Measurements from ENCODE around the gene ENOPH1.
"Not testable (repeated sequence)": the region's sequence is repeated elsewhere in the genome, so short reads cannot be mapped to it uniquely, and the experiment has no call there.

ENOPH1 gene

DNA sequence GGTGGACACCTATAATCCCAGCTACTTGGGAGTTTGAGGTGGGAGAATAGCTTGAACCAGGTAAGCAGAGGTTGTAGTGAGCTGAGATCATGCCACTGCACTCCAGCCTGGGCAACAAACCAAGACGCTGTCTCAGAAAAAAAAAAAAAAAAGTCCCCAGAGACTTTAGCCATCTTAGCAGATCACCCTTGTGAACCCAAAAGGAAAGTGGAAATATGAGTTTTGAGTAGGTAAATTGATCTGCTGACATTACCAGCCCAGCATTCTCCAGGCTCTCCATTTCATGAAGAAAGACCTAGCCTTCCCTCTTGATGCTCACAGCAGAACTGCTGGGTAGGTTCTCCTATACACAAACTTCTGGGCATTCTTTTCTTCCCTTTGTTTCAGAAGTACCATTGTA is 32.1 kb upstream of the ENOPH1 start:
- Histone ChIP-seq H3K27me3 (ENCODE audit: control insufficient read depth, insufficient read depth, low read length) (no peaks in the 10 kb centered on the region), H3K36me3 (ENCODE audit: control insufficient read depth, insufficient read depth, low read length) (no peaks in the 10 kb centered on the region), H3K4me1 (ENCODE audit: control insufficient read depth, insufficient read depth, low read length) (no peaks in the 10 kb centered on the region), H3K9me3 (ENCODE audit: control insufficient read depth, insufficient read depth, low read length) (no peaks in the 10 kb centered on the region), H3K4me3 (ENCODE audit: low read length) (no peak overlapping the region), H3K27ac (ENCODE audit: low read length) (no peak overlapping the region)
- WGBS (ENCODE audit: insufficient coverage, insufficient read length) = no CpG with 5 or more reads among the region's 1 CpG
- DNase-seq (ENCODE audit: low read depth, low spot score) = no peak

DNA sequence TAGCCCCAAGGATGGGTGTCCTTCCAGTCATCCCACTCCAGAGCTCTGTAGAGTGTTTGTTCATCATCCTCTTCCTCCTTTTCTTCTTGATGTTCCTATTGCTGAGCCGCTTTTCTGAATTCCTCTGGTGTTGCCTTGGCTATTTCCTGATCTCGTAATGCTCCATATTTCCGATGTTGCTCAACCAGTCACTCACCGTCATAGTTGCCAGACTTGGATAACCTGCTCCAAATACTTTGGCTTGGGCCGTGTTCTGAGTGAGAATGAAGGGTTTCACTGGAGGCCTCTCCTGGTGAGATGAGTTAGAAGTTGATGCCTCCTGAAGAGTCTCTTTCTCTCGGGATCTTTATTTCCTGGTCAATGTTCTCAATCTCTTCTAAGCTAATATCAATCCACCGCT is 28.8 kb upstream of the ENOPH1 start:
- H3K4me1 ChIP-seq (ENCODE audit: control insufficient read depth, insufficient read depth, low read length) = no peaks in the 10 kb centered on the region
- WGBS (ENCODE audit: insufficient coverage, insufficient read length) = no CpG with 5 or more reads among the region's 7 CpGs
- no peaks in the 10 kb centered on the region for H3K27me3 ChIP-seq (ENCODE audit: control insufficient read depth, insufficient read depth, low read length)
- H3K27ac ChIP-seq (ENCODE audit: low read length) = no peak overlapping the region
- no peak for DNase-seq (ENCODE audit: low read depth, low spot score)
- no peaks in the 10 kb centered on the region for H3K9me3 ChIP-seq (ENCODE audit: control insufficient read depth, insufficient read depth, low read length)
- no peak overlapping the region for H3K4me3 ChIP-seq (ENCODE audit: low read length)
- no peaks in the 10 kb centered on the region for H3K36me3 ChIP-seq (ENCODE audit: control insufficient read depth, insufficient read depth, low read length)

DNA sequence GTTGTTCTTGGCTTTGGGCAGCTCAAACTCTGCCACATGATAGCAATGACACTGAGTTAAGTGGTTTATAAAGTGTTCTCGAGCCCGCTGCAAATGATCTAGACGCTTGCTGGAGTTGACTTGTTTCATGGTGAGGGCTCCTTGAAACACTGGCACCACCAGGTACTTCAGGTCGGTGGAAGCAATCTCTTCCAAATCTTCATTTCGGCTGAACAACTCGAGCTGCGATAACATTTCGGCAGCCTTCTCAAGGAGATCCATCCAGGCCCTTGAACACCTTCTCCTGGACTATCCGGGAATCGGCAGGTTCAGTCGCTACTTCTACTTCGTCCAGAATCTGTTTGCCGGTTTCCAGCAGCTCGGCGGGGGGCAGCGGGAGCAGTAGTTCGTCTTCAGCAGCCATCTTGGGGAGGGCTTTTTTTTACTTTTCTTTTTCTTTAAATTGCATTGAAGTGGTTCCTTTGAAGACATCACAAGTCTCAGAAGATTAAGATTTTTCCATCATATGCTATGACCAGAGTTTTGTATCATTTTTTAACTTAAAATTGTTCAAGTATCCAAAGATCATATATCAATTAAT is 28.1 kb upstream of the ENOPH1 start:
- no peak overlapping the region for H3K4me3 ChIP-seq (ENCODE audit: low read length)
- no CpG with 5 or more reads among the region's 17 CpGs for WGBS (ENCODE audit: insufficient coverage, insufficient read length)

DNA sequence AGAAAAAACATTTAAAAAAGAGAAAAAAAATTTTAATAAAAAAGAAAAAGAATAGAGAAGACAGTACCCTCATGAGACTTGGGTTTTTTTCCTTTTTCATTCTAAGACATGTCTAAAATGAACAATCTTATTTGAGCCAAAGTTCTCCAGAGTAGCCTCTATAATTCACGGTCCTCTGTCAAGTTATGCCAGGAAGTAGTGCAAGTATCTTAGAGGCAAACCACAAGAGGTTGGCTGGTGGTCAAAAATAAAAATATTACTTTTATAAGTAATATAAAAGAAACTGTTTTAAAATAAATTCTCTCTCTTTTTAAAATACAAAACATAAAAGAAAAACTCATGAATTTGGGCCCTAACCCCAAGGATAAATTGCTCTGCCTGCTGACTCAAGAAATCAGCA is 26.7 kb upstream of the ENOPH1 start:
- Histone ChIP-seq H3K9me3 (ENCODE audit: control insufficient read depth, insufficient read depth, low read length) (no peaks in the 10 kb centered on the region), H3K27me3 (ENCODE audit: control insufficient read depth, insufficient read depth, low read length) (no peaks in the 10 kb centered on the region), H3K4me1 (ENCODE audit: control insufficient read depth, insufficient read depth, low read length) (no peaks in the 10 kb centered on the region), H3K27ac (ENCODE audit: low read length) (no peak overlapping the region), H3K36me3 (ENCODE audit: control insufficient read depth, insufficient read depth, low read length) (no peaks in the 10 kb centered on the region), H3K4me3 (ENCODE audit: low read length) (no peak overlapping the region)
- no CpG with 5 or more reads among the region's 1 CpG for WGBS (ENCODE audit: insufficient coverage, insufficient read length)
- DNase-seq (ENCODE audit: low read depth, low spot score) = no peak

More for the DNA sequence above, 28.1 kb upstream of the ENOPH1 start:
- Histone ChIP-seq H3K27me3 (ENCODE audit: control insufficient read depth, insufficient read depth, low read length) (no peaks in the 10 kb centered on the region), H3K27ac (ENCODE audit: low read length) (no peak overlapping the region), H3K36me3 (ENCODE audit: control insufficient read depth, insufficient read depth, low read length) (no peaks in the 10 kb centered on the region), H3K4me1 (ENCODE audit: control insufficient read depth, insufficient read depth, low read length) (no peaks in the 10 kb centered on the region), H3K9me3 (ENCODE audit: control insufficient read depth, insufficient read depth, low read length) (no peaks in the 10 kb centered on the region)
- no peak for DNase-seq (ENCODE audit: low read depth, low spot score)

DNA sequence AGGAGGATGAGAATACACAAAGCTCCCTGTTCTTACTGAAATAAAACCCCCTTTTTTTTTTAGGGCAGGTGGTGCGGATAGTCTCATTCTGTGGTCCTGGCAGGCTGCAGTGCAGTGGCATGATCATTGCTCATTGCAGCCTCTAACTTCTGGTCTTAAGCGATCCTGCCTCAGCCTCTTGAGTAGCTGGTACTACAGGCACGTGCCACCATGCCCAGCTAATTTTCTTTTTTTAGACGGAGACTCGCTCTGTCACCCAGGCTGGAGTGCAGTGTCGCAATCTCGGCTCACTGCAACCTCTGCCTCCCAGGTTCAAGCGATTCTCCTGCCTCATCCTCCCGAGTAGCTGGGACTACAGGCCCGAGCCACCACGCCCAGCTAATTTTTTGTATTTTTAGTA is 15.3 kb upstream of the ENOPH1 start:
- no CpG with 5 or more reads among the region's 11 CpGs for WGBS (ENCODE audit: insufficient coverage, insufficient read length)
- not testable (repeated sequence) for DNase-seq (ENCODE audit: low read depth, low spot score); H3K27me3 ChIP-seq (ENCODE audit: control insufficient read depth, insufficient read depth, low read length); H3K27ac ChIP-seq (ENCODE audit: low read length); H3K36me3 ChIP-seq (ENCODE audit: control insufficient read depth, insufficient read depth, low read length); H3K4me1 ChIP-seq (ENCODE audit: control insufficient read depth, insufficient read depth, low read length); H3K4me3 ChIP-seq (ENCODE audit: low read length); H3K9me3 ChIP-seq (ENCODE audit: control insufficient read depth, insufficient read depth, low read length)

DNA sequence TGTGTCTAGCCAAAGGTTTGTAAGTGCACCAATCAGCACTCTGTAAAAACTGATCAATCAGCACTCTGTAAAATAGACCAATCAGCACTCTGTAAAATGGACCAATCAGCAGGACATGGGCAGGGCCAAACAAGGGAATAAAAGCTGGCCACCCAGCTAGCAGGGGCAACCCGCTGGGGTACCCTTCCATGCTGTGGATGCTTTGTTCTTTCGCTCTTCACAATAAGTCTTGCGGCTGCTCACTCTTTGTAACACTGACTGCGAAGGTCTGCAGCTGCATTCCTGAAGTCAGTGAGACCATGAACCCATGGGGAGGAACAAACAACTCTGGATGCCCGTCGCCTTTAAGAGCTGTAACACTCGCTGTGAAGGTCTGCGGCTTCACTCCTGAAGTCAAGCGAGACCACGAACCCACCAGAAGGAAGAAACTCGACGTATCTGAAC is 14.4 kb upstream of the ENOPH1 start:
- H3K4me1 ChIP-seq (ENCODE audit: control insufficient read depth, insufficient read depth, low read length) = no peaks in the 10 kb centered on the region
- H3K27ac ChIP-seq (ENCODE audit: low read length) = no peak overlapping the region
- no peaks in the 10 kb centered on the region for H3K36me3 ChIP-seq (ENCODE audit: control insufficient read depth, insufficient read depth, low read length)
- no peaks in the 10 kb centered on the region for H3K27me3 ChIP-seq (ENCODE audit: control insufficient read depth, insufficient read depth, low read length)
- no peaks in the 10 kb centered on the region for H3K9me3 ChIP-seq (ENCODE audit: control insufficient read depth, insufficient read depth, low read length)
- WGBS (ENCODE audit: insufficient coverage, insufficient read length) = no CpG with 5 or more reads among the region's 12 CpGs
- H3K4me3 ChIP-seq (ENCODE audit: low read length) = no peak overlapping the region
- no peak for DNase-seq (ENCODE audit: low read depth, low spot score)

DNA sequence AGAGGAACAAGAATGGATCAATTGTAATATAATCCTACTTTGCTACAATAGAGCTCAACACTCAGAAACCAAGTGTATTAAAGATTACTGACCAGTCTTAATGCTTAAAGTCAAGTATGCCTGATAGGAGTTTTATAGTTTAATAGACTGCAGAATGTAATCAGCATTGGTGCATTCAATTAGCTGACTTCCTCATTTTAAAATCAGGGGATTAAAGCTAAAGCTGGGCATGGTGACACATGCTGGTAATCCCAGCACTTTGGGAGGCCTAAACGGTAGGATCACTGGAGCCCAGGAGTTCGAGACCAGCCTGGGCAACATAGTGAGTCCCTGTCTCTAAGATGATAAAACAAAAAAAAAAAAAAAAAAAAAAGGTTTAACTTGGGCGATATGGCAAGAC is 10.9 kb upstream of the ENOPH1 start:
- H3K4me1 ChIP-seq (ENCODE audit: control insufficient read depth, insufficient read depth, low read length) = no peaks in the 10 kb centered on the region
- no peaks in the 10 kb centered on the region for H3K27me3 ChIP-seq (ENCODE audit: control insufficient read depth, insufficient read depth, low read length)
- H3K36me3 ChIP-seq (ENCODE audit: control insufficient read depth, insufficient read depth, low read length) = peaks cover 2% of the 10 kb centered on the region; the same call in 1 of the 2 replicates
- DNase-seq (ENCODE audit: low read depth, low spot score) = no peak
- no peak overlapping the region for H3K27ac ChIP-seq (ENCODE audit: low read length)
- no CpG with 5 or more reads among the region's 3 CpGs for WGBS (ENCODE audit: insufficient coverage, insufficient read length)
- H3K4me3 ChIP-seq (ENCODE audit: low read length) = no peak overlapping the region
- H3K9me3 ChIP-seq (ENCODE audit: control insufficient read depth, insufficient read depth, low read length) = no peaks in the 10 kb centered on the region

DNA sequence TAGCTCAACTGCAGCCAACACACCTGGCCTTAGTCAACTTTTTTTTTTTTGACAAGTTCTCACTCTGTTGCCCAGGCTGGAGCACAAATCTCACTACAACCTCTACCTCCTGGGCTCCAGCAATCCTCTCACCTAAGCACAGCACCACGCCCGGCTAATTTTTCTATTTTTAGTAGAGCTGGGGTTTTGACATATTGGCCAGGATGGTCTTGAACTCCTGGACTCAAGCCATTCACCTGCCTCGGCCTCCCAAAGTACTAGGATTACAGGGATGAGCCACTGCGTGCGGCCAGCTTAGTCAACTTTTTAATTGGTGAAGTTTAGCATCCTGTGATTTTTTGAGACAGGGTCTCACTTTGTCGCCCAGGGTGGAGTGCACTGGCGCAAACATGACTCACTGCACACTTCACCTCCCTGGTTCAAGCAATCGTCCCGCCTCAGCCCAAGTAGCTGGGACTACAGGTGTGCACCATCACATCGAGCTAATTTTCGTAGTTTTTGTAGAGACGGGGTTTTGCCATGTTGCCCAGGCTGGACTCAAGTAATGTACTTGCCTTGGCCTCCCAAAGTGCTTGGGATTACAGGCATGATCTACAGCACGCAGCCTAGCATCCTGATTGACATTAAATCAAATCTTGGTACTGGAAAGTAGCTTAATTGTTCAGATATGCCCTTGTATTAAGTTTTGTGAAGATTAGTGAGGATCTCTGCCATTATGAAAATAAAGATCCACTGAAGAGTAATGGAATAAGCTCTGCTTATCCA is 8.4 kb upstream of the ENOPH1 start:
- no peaks in the 10 kb centered on the region for H3K27me3 ChIP-seq (ENCODE audit: control insufficient read depth, insufficient read depth, low read length)
- no CpG with 5 or more reads among the region's 13 CpGs for WGBS (ENCODE audit: insufficient coverage, insufficient read length)
- no peak overlapping the region for H3K27ac ChIP-seq (ENCODE audit: low read length)
- no peaks in the 10 kb centered on the region for H3K4me1 ChIP-seq (ENCODE audit: control insufficient read depth, insufficient read depth, low read length)
- no peak overlapping the region for H3K4me3 ChIP-seq (ENCODE audit: low read length)
- H3K36me3 ChIP-seq (ENCODE audit: control insufficient read depth, insufficient read depth, low read length) = peaks cover 9% of the 10 kb centered on the region; the same call in 1 of the 2 replicates
- no peak for DNase-seq (ENCODE audit: low read depth, low spot score)
- H3K9me3 ChIP-seq (ENCODE audit: control insufficient read depth, insufficient read depth, low read length) = no peaks in the 10 kb centered on the region

DNA sequence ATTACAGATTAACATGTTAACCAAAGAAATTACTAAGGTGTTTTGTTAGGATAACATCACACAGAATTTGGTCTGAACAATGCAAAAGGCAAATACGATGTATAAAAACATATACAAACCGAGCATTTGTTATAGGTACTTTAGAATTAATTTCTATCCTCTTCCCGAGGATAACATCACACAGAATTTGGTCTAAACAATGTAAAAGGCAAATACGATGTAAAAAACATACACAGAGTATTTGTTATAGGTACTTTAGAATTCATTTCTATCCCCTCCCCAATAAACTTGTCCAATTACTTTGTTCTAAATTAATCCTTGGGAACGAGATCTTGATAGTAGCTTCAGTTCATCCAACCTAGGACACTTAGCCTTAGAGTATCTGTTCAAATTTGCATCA is 7.8 kb upstream of the ENOPH1 start:
- no CpG with 5 or more reads among the region's 5 CpGs for WGBS (ENCODE audit: insufficient coverage, insufficient read length)
- no peak for DNase-seq (ENCODE audit: low read depth, low spot score)
- Histone ChIP-seq H3K4me1 (ENCODE audit: control insufficient read depth, insufficient read depth, low read length) (no peaks in the 10 kb centered on the region), H3K27me3 (ENCODE audit: control insufficient read depth, insufficient read depth, low read length) (no peaks in the 10 kb centered on the region), H3K9me3 (ENCODE audit: control insufficient read depth, insufficient read depth, low read length) (no peaks in the 10 kb centered on the region), H3K27ac (ENCODE audit: low read length) (no peak overlapping the region), H3K36me3 (ENCODE audit: control insufficient read depth, insufficient read depth, low read length) (peaks cover 10% of the 10 kb centered on the region; the same call in 1 of the 2 replicates), H3K4me3 (ENCODE audit: low read length) (no peak overlapping the region)

DNA sequence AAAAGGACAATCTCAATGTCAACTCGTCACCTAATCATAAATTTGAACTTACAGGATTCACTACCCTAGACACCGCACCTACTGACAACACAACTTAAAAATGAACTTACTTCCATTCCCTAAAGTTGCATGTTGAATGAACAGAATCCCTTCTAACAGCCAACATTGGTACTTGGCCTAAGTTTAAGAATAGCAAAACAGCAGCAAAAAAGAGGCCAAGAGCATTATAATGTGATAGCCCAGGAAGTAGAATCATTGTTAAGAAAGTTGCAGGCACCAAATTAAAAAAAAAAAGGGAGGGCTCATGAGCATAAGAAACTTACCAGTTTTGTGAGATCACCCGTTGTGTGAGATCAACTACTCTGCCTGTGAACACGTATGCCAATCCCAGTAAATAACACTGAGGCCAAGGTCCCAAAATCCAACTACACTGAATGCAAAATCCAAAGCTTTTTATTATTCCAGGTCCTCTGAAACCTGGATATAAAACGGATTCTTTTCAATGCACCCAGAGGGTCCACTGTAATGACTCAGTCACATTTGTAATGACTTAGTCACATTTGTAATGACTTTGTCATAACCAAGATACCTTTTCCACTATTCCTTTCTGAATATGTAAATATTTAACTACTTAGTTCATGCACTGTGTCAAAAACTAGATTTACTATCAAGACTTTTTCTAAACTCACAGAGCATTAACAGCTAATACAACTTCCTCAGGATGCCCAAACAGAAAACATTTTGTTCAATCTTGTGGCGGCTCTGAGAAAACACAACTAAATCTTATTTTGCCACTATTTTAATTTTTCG is 6.9 kb upstream of the ENOPH1 start:
- H3K4me3 ChIP-seq (ENCODE audit: low read length) = no peak overlapping the region
- DNase-seq (ENCODE audit: low read depth, low spot score) = no peak
- H3K27me3 ChIP-seq (ENCODE audit: control insufficient read depth, insufficient read depth, low read length) = no peaks in the 10 kb centered on the region
- WGBS (ENCODE audit: insufficient coverage, insufficient read length) = 100% methylated on average over 2 of the region's 7 CpGs
- H3K4me1 ChIP-seq (ENCODE audit: control insufficient read depth, insufficient read depth, low read length) = no peaks in the 10 kb centered on the region
- peaks cover 10% of the 10 kb centered on the region; the same call in 1 of the 2 replicates for H3K36me3 ChIP-seq (ENCODE audit: control insufficient read depth, insufficient read depth, low read length)
- no peak overlapping the region for H3K27ac ChIP-seq (ENCODE audit: low read length)
- H3K9me3 ChIP-seq (ENCODE audit: control insufficient read depth, insufficient read depth, low read length) = no peaks in the 10 kb centered on the region
